DMS 273 (cell line): ENCODE measurements around the gene FAF1.
A peak's percentile ranks its signal among the peaks of the same experiment; 100 is the strongest.

Experiments used
- DNase-seq: peaks from one replicate; lab custom pipeline; 2025; ENCODE audit not compliant: unreplicated experiment; lab: John Stamatoyannopoulos, UW

FAF1 gene

GRCh38 chr1:50710099-50710498 is 250.0 kb downstream of the FAF1 start:
- DNase-seq: no peak

GRCh38 chr1:50707824-50708223 is 252.2 kb downstream of the FAF1 start:
- no peak for DNase-seq

GRCh38 chr1:50705699-50706098 is 254.4 kb downstream of the FAF1 start:
- peak; percentile 78 for DNase-seq

GRCh38 chr1:50705041-50705440 is 255.0 kb downstream of the FAF1 start:
- peak; percentile 54 for DNase-seq

GRCh38 chr1:50704126-50704525 is 255.9 kb downstream of the FAF1 start:
- peak; percentile 79 for DNase-seq

GRCh38 chr1:50703240-50703639 is 256.8 kb downstream of the FAF1 start:
- peak; percentile 20 for DNase-seq

GRCh38 chr1:50702395-50702794 is 257.7 kb downstream of the FAF1 start:
- DNase-seq: peak; percentile 32

GRCh38 chr1:50701706-50702317 is 258.3 kb downstream of the FAF1 start:
- DNase-seq: peak; percentile 48

GRCh38 chr1:50700621-50701020 is 259.4 kb downstream of the FAF1 start:
- DNase-seq: no peak

- DNase-seq: peak; percentile 89
Measured at GRCh38 chr1:50700214-50700613, 259.9 kb downstream of the FAF1 start.

GRCh38 chr1:50699795-50700194 is 260.3 kb downstream of the FAF1 start:
- peak; percentile 46 for DNase-seq

- no peak for DNase-seq
Measured at GRCh38 chr1:50697440-50698421, 262.3 kb downstream of the FAF1 start.

- DNase-seq: no peak
Measured at GRCh38 chr1:50693829-50694228, 266.2 kb downstream of the FAF1 start.

GRCh38 chr1:50684185-50684584 is 275.9 kb downstream of the FAF1 start:
- no peak for DNase-seq

GRCh38 chr1:50681931-50682330 is 278.1 kb downstream of the FAF1 start:
- no peak for DNase-seq

- no peak for DNase-seq
Measured at GRCh38 chr1:50667710-50668356, 292.2 kb downstream of the FAF1 start.

- DNase-seq: no peak
Measured at GRCh38 chr1:50667272-50667671, 292.8 kb downstream of the FAF1 start.

- DNase-seq: no peak
Measured at GRCh38 chr1:50666849-50667248, 293.2 kb downstream of the FAF1 start.

GRCh38 chr1:50665413-50665812 is 294.7 kb downstream of the FAF1 start:
- no peak for DNase-seq

- DNase-seq: no peak
Measured at GRCh38 chr1:50661626-50662025, 298.4 kb downstream of the FAF1 start.

- DNase-seq: no peak
Measured at GRCh38 chr1:50659107-50659662, 300.9 kb downstream of the FAF1 start.
